Measurements from ENCODE around the gene GABRB1. TPM values are rescaled to one million over a fixed set of nuclear protein-coding genes. Genes with fewer than 3 reads are reported as not detected.

GABRB1 gene
- total and polyA plus RNA-seq, 2 of the 8 experiments (the other 6 are each of a cell fraction or from before 2014, with no cell fraction given): 0.22 to 0.38 TPM

DNA sequence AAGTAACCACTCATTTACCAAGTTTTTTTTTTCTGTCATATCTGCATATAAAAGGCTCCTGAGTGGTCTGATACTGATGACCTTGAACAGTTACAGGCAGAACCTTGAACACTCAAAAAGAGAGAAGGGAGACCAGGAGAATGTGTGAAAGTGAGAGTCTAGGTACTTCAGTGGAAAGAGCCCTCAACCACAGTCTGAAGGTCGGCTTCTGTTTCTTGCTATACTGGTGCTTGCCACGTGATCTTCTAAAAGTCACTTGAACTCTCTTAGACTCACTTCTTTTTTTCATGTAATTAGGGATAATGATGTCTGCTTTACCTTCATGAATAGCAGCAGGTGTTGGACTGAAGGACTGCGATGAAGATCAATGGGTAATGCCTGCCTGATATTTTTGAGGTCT lies 22.8 kb downstream of the GABRB1 start (continued):
- TF ChIP-seq TBP (IDR thresholded peaks at IDR 0.05; ENCODE audit: low read depth, low read length) (no peak), BCL11A (IDR thresholded peaks at IDR 0.05; ENCODE audit: low read depth in 2 of 2, low read length in 2 of 2) (no peak), CHD1 (IDR thresholded peaks at IDR 0.05; ENCODE audit: low read depth, low read length) (no peak), RBBP5 (IDR thresholded peaks at IDR 0.05; ENCODE audit: borderline replicate concordance, low read depth, low read length) (no peak)

Data from H1 (cell line).